ENCODE results near the gene GNB1L. TPM values are rescaled to one million over a fixed set of nuclear protein-coding genes. Genes with fewer than 3 reads are reported as not detected.

Gene GNB1L
- total and polyA plus RNA-seq, 9 of the 15 experiments (the other 6 are each of a cell fraction or from before 2014, with no cell fraction given), result 0.56 to 50.5 (median 10.2) TPM

- TF ChIP-seq DEAF1 (CRISPR knock-in tag; IDR thresholded peaks at IDR 0.05) (no peak), ZBTB9 (CRISPR knock-in tag; IDR thresholded peaks at IDR 0.05) (peak; percentile 66; the same call in 1 of the 2 replicates), ETS1 (conservative IDR thresholded peaks at IDR 0.05; ENCODE audit: control insufficient read depth, low read depth, low read length) (peak; percentile 46; the same call in 1 of the 2 replicates), ZNF347 (CRISPR knock-in tag; IDR thresholded peaks at IDR 0.05; ENCODE audit: low read depth) (no peak), MTF1 (CRISPR knock-in tag; IDR thresholded peaks at IDR 0.05; ENCODE audit: borderline replicate concordance) (peak; percentile 70), TBL1XR1 (IDR thresholded peaks at IDR 0.05; ENCODE audit: low read length in 2 of 2) (peak in 1 of 2 experiments; percentile 81; a peak in 2 of 4 replicates), HLTF (IDR thresholded peaks at IDR 0.05) (peak; percentile 87; the same call in 1 of the 2 replicates), POLR2A (conservative IDR thresholded peaks at IDR 0.05) (peak; percentile 58; the same call in 1 of the 2 replicates), ATF1 (CRISPR knock-in tag; IDR thresholded peaks at IDR 0.05) (no peak), ATF1 (tag; IDR thresholded peaks at IDR 0.05) (peak; percentile 85), XRCC3 (IDR thresholded peaks at IDR 0.05) (no peak), BCOR (IDR thresholded peaks at IDR 0.05) (peak; percentile 88), NCOA6 (IDR thresholded peaks at IDR 0.05) (no peak), ADNP (tag; IDR thresholded peaks at IDR 0.05) (no peak), ZNF76 (CRISPR knock-in tag; IDR thresholded peaks at IDR 0.05; ENCODE audit: borderline replicate concordance) (no peak), HSF4 (CRISPR knock-in tag; IDR thresholded peaks at IDR 0.05; ENCODE audit: borderline replicate concordance) (no peak), SFPQ (IDR thresholded peaks at IDR 0.05; ENCODE audit: low read depth, low read length) (no peak), POLR2G (IDR thresholded peaks at IDR 0.05; ENCODE audit: low read depth, low read length) (0 out of 2 replicates have a peak, but pooled peaks have one; percentile 28), POLR3A (IDR thresholded peaks at IDR 0.05; ENCODE audit: borderline replicate concordance, extremely low read depth, insufficient read depth, insufficient read length) (no peak), ZNF121 (CRISPR knock-in tag; conservative IDR thresholded peaks at IDR 0.05) (no peak), RFX1 (IDR thresholded peaks at IDR 0.05) (no peak), NONO (IDR thresholded peaks at IDR 0.05; ENCODE audit: low read depth in 2 of 2, low read length in 1 of 2) (no peak), ZBTB17 (CRISPR knock-in tag; IDR thresholded peaks at IDR 0.05) (no peak), EP300 (IDR thresholded peaks at IDR 0.05; ENCODE audit: low read length) (peak; percentile 80)
These were observed 39.4 kb downstream of the GNB1L start (continued) for GRCh38 chr22:19815093-19815822.
